GM19238 (cell line): ENCODE data around the gene TMF1.
A peak's percentile ranks its signal among the peaks of the same experiment; 100 is the strongest.

Experiments used
- DNase-seq: peaks from one replicate; pipeline ENCODE4 v3.0.0; 2011; ENCODE audit warnings: low spot score; ENCODE audit not compliant: insufficient read length

Gene TMF1

GRCh38 chr3:69080233-69080920, 28.2 kb upstream of the TMF1 start, which contains the start of gene UBA3:
TSS of gene UBA3 (minus strand) at chr3:69080365. CDS start at chr3:69080353, 12 bp downstream.
- DNase-seq: peak; percentile 56

DNA sequence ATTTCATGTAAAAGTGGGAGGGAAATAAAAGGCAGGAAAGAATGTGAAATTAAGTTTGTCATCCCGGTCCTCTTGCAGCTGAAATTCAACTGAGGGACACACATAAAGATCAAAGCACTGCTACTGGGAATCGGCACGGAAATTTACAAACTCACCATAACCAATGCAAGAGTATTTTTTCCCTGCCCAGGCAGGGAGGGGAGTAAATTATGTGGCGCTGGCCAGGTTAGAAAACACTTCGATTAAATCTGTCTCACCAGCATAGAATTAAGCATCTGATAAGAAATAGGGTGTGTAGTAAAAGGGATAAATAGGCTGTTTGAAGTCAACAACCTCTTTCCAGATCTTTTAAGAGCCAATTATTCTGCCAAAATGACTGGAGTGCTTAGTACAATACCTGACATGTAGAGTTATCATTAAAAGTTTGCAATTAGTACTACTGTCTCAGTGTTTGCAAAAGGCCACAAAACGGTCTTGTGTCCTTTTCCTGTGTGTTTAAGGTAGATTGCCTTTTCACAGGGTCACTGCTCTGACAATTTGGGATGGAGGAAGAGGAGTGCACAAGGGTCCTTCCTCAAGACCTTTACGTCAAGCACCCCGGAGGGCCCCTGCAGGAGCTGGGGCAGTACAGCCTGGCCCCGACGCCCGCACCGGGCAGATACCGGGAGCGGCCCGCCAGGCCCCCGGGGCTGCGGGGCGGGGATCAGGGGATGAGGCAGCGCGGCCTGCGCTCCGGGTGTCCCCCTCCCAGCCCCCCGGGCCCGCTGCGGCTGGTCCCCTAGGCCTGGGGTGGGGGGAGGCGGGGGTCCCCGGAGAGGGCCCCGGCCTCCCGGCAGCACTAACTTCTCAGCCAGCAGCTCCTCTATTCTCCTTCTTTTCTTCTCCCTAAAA, 27.4 kb upstream of the TMF1 start:
- DNase-seq: no peak

- no peak for DNase-seq
Observed at GRCh38 chr3:69072928-69073327, 20.8 kb upstream of the TMF1 start.

GRCh38 chr3:69066121-69066520, 14.0 kb upstream of the TMF1 start:
- no peak for DNase-seq

DNA sequence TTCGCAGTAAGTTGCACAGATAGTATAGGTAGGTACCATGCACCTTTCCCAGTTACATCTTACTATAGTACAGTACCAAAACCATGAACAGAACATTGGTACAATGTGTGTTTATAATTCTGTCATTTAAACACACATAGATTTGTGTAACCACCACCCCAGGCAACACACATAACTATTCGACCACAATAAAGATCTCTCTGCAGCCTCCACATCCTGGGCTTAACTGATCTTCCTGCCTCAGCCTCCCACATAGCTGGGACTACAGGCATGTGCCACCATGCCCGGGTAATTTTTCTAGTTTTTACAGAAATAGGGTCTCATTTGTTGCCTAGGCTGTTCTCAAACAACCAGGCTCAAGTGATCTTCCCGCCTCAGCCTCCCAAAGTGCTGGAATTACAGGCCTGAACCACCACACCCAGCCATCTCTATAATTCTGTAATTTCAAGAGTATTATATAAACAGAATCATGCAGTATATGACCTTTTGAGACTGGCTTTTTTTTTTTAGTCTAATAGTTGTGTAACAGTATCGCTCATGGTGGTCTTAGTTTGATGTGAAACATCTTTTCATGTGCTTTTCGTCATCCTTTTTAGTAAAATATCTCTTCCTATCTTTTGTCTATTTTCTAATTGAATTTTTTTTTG, 13.3 kb upstream of the TMF1 start:
- no peak for DNase-seq

GRCh38 chr3:69063636-69064035, 11.5 kb upstream of the TMF1 start:
- DNase-seq: no peak

DNA sequence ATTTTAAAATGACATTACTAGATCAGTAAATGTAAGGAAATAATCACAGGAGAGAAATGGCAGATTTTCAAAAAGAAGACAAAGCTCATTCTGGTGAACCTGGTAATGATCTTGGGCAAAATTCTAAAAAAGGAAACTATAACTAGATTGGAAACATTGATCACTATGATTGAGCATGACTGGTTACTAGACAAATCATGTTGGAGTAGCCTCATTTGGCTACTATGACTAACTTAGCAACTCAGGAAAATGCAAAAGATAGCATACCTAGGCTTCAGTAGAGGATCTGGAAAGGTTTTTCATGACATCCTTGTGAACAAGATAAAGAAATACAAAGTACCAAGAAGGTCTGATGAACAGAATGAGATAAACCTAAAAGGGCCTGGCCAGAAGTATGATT, 7.6 kb upstream of the TMF1 start:
- no peak for DNase-seq

DNA sequence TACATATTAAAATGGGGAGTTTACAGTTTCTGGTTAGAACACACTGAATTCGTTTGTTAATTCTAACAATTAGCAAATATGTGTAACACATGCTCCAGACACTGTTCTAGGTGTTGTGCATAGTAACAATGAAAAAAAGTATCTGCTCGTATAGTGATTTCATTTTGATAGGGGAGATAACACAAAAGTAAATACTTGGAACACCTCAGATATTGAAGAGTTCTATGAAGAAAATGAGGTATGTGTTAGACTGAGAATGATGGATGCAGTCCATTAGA, 6.8 kb upstream of the TMF1 start:
- DNase-seq: no peak

DNA sequence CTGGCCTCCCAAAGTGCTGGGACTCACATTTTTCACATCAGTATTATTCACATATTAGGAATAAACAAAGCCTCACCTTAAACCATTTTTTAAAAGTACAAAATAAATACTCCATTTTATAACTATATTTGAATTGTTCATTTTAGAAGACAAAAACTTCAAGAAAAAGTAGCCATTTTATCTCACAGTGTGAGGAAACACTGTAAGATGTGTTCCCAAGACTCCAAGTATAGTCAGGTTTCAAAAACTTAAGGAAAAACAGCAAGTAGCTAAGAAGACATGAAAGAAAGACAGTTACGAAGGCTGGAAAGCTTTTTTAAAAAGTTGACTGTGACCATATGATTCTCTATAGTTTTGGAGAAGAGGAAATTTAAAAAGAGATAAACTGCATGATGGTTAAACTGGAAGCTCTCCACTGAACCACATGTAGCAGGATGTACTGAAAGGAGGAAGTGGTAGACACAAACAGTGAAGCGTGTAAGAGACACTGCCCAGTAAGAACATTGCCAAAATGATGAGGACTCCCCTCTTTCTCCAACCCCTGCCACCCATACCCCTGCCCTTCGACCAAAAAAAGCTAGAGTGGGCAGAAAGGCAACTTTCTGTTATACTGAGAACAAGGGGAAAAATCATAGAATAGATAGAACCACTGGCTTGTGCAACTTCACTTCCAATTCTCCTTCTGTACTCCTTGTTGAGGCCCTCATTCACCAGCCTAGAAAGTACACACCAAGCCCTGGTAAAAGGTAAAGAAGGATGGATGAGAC, 6.2 kb upstream of the TMF1 start:
- DNase-seq: no peak

DNA sequence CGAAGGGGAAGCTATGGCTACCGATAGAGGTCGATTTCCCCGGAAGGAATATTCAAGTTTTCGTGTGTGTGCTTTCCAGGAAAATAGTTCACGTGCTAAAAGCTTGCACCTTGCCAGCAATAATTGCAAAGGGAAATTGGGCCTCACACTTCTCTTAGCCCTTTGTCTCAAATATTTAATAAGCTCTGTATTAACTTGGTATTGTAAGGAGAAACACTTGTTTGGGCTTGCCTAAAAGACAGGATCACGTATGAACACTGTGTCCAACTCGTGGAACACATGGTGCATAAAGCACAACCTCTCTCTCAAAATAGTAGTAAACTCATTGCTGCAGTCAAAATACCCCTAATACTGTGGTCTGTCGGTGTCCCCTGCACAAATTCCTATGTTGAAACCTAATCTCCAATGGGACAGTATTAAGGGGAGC, 352 bp upstream of the TMF1 start:
- DNase-seq: no peak

- DNase-seq: no peak
Observed at GRCh38 chr3:69048990-69049389, 3.1 kb downstream of the TMF1 start.

GRCh38 chr3:69044608-69045007, 7.5 kb downstream of the TMF1 start:
- no peak for DNase-seq

GRCh38 chr3:69033470-69033869, 18.7 kb downstream of the TMF1 start:
- DNase-seq: no peak

- no peak for DNase-seq
Observed at GRCh38 chr3:69032737-69033136, 19.4 kb downstream of the TMF1 start.

GRCh38 chr3:69032142-69032541, 20.0 kb downstream of the TMF1 start:
- DNase-seq: no peak

- no peak for DNase-seq
Observed at GRCh38 chr3:69031635-69032034, 20.5 kb downstream of the TMF1 start.

- no peak for DNase-seq
Observed at GRCh38 chr3:69020857-69021256, 31.3 kb downstream of the TMF1 start.

- no peak for DNase-seq
Observed at GRCh38 chr3:69020424-69020823, 31.7 kb downstream of the TMF1 start.

- DNase-seq: no peak
Observed at GRCh38 chr3:69016901-69017300, 35.2 kb downstream of the TMF1 start.

DNA sequence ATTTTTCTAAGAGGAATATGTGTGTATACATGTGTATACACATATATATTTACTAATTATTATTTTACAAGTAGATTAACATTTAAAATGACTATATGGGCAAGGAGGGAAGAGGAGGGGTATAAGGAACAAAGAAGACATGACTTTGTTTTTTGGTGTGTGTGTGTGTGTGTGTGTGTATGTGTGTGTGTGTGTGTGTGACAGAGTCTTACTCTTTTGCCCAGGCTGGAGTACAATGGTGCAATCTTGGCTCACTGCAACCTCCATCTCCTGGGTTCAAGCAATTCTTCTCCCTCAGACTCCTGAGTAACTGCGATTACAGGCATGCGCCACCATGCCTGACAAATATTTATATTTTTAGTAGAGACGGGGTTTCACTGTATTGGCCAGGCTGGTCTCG, 36.0 kb downstream of the TMF1 start:
- no peak for DNase-seq

DNA sequence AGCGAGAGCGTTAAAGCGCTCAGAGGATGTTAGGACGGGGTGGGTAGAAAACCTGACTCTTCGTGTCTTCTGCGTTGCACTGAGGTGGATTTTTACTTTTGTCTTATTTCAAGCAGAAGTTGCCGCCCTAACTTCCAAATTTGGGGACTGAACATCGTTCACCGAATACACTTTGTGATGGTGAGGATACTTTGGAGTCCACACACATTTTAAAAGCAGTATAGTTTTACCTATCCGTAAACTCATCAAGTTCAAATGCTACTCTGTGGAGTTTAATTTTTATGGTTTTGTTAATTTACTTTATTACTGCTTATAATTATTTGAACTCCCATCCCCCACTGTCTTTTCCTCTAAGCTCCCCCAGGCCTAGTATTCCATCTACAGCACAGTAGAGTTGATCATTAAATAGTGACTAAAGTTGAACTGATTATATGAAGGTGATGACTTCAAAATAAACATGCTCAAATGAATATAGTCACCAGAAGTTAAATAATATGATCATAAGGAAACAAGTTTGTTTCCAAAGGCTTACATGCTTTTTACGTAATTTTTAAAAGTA, 38.0 kb downstream of the TMF1 start:
- no peak for DNase-seq
